HEK293 (cell line): ENCODE measurements around the gene PTGES3L.
A peak's percentile ranks its signal among the peaks of the same experiment; 100 is the strongest.

ENCODE experiments used
- EGR2 ChIP-seq: fragments of 450-650 bp; formaldehyde crosslinking; IDR thresholded peaks from 2 replicates; pipeline ENCODE4 v1.5.1; 2016; ENCODE audit warnings: low read depth, missing biosample characterization, missing genetic modification characterization
- FEZF1 ChIP-seq: fragments of 450-650 bp; formaldehyde crosslinking; IDR thresholded peaks from 2 replicates; pipeline ENCODE4 v1.5.1; 2016; ENCODE audit warnings: missing biosample characterization, missing genetic modification characterization
- IKZF3 ChIP-seq: fragments of 450-650 bp; IDR thresholded peaks from 2 replicates; pipeline ENCODE4 v1.5.0; 2018; ENCODE audit warnings: missing biosample characterization, mild to moderate bottlenecking, missing genetic modification characterization, moderate library complexity
- KLF10 ChIP-seq: fragments of 450-650 bp; IDR thresholded peaks from 2 replicates; pipeline ENCODE4 v1.5.1; 2018; ENCODE audit warnings: missing biosample characterization, mild to moderate bottlenecking, missing genetic modification characterization
- PBX3 ChIP-seq: sonication (generic); formaldehyde crosslinking; IDR thresholded peaks from 2 replicates; pipeline ENCODE4 v1.8.1; 2022; ENCODE audit warnings: mild to moderate bottlenecking, moderate library complexity, missing genetic modification reagents
- PRDM1 ChIP-seq: fragments of 450-650 bp; formaldehyde crosslinking; IDR thresholded peaks from 2 replicates; pipeline ENCODE4; 2016; ENCODE audit warnings: missing biosample characterization, missing genetic modification characterization
- SP2 ChIP-seq: fragments of 450-650 bp; formaldehyde crosslinking; IDR thresholded peaks from 2 replicates; pipeline ENCODE4 v1.5.1; 2016; ENCODE audit warnings: missing biosample characterization, missing genetic modification characterization
- YY1 ChIP-seq: fragments of 450-650 bp; formaldehyde crosslinking; IDR thresholded peaks from 2 replicates; pipeline ENCODE4 v1.5.1; 2018; ENCODE audit warnings: missing biosample characterization, missing genetic modification characterization
- ZBTB17 ChIP-seq: fragments of 450-650 bp; formaldehyde crosslinking; IDR thresholded peaks from 2 replicates; pipeline ENCODE4 v1.5.1; 2016; ENCODE audit warnings: missing biosample characterization, missing genetic modification characterization
- ZBTB48 ChIP-seq: fragments of 450-650 bp; formaldehyde crosslinking; IDR thresholded peaks from 2 replicates; pipeline ENCODE4 v1.5.1; 2016; ENCODE audit warnings: missing biosample characterization, missing genetic modification characterization
- ZEB2 ChIP-seq: fragments of 450-650 bp; formaldehyde crosslinking; IDR thresholded peaks from 2 replicates; pipeline ENCODE4 v1.5.1; 2016; ENCODE audit warnings: missing biosample characterization, missing genetic modification characterization
- ZFHX2 ChIP-seq: fragments of 450-650 bp; formaldehyde crosslinking; conservative IDR thresholded peaks from 2 replicates; pipeline ENCODE4 v1.5.1; 2016; ENCODE audit warnings: missing biosample characterization, missing genetic modification characterization
- ZNF10 ChIP-seq: fragments of 450-650 bp; formaldehyde crosslinking; IDR thresholded peaks from 2 replicates; pipeline ENCODE4 v1.5.1; 2017; ENCODE audit warnings: missing biosample characterization, missing genetic modification characterization
- ZNF112 ChIP-seq: fragments of 450-650 bp; formaldehyde crosslinking; IDR thresholded peaks from 2 replicates; pipeline ENCODE4 v1.5.0; 2017; ENCODE audit warnings: missing biosample characterization, missing genetic modification characterization
- ZNF16 ChIP-seq: fragments of 450-650 bp; formaldehyde crosslinking; IDR thresholded peaks from 2 replicates; pipeline ENCODE4 v1.5.1; 2016; ENCODE audit warnings: low read depth, missing biosample characterization, missing genetic modification characterization
- ZNF184 ChIP-seq: fragments of 450-650 bp; IDR thresholded peaks from 2 replicates; pipeline ENCODE4 v1.5.1; 2018; ENCODE audit warnings: missing biosample characterization, mild to moderate bottlenecking, missing genetic modification characterization
- ZNF19 ChIP-seq: fragments of 450-650 bp; formaldehyde crosslinking; IDR thresholded peaks from 2 replicates; pipeline ENCODE4; 2016; ENCODE audit warnings: missing biosample characterization, missing genetic modification characterization, low read depth
- ZNF311 ChIP-seq: fragments of 450-650 bp; formaldehyde crosslinking; IDR thresholded peaks from 2 replicates; pipeline ENCODE4 v1.5.1; 2017; ENCODE audit warnings: missing biosample characterization, missing genetic modification characterization, borderline replicate concordance
- ZNF37A ChIP-seq: fragments of 450-650 bp; IDR thresholded peaks from 2 replicates; pipeline ENCODE4 v1.5.1; 2018; ENCODE audit warnings: missing biosample characterization, missing genetic modification characterization
- ZNF416 ChIP-seq: fragments of 450-650 bp; formaldehyde crosslinking; IDR thresholded peaks from 2 replicates; pipeline ENCODE4 v1.5.1; 2016; ENCODE audit warnings: missing biosample characterization, missing genetic modification characterization
- ZNF423 ChIP-seq: fragments of 450-650 bp; formaldehyde crosslinking; IDR thresholded peaks from 2 replicates; pipeline ENCODE4 v1.5.1; 2016; ENCODE audit warnings: missing biosample characterization, missing genetic modification characterization
- ZNF426 ChIP-seq: fragments of 450-650 bp; formaldehyde crosslinking; IDR thresholded peaks from 2 replicates; pipeline ENCODE4 v1.5.1; 2017; ENCODE audit warnings: missing biosample characterization, missing genetic modification characterization, mild to moderate bottlenecking, inconsistent platforms, moderate library complexity
- ZNF48 ChIP-seq: fragments of 450-650 bp; formaldehyde crosslinking; IDR thresholded peaks from 2 replicates; pipeline ENCODE4 v1.5.1; 2016; ENCODE audit warnings: missing biosample characterization, missing genetic modification characterization
- ZNF529 ChIP-seq: fragments of 450-650 bp; formaldehyde crosslinking; IDR thresholded peaks from 2 replicates; pipeline ENCODE4 v1.5.1; 2017; ENCODE audit warnings: missing genetic modification characterization, missing biosample characterization; ENCODE audit not compliant: insufficient replicate concordance
- ZNF530 ChIP-seq: fragments of 450-650 bp; formaldehyde crosslinking; IDR thresholded peaks from 2 replicates; pipeline ENCODE4 v1.5.1; 2016; ENCODE audit warnings: low read depth, missing biosample characterization, missing genetic modification characterization
- ZNF555 ChIP-seq: fragments of 450-650 bp; formaldehyde crosslinking; conservative IDR thresholded peaks from 2 replicates; pipeline ENCODE4 v1.5.1; 2017; ENCODE audit warnings: missing biosample characterization, mild to moderate bottlenecking, missing genetic modification characterization, inconsistent platforms
- ZNF560 ChIP-seq: fragments of 450-650 bp; formaldehyde crosslinking; IDR thresholded peaks from 2 replicates; pipeline ENCODE4 v1.5.1; 2017; ENCODE audit warnings: missing biosample characterization, missing genetic modification characterization, borderline replicate concordance
- ZNF571 ChIP-seq: fragments of 450-650 bp; formaldehyde crosslinking; IDR thresholded peaks from 2 replicates; pipeline ENCODE4 v1.5.0; 2017; ENCODE audit warnings: missing biosample characterization, missing genetic modification characterization
- ZNF585B ChIP-seq: fragments of 450-650 bp; formaldehyde crosslinking; IDR thresholded peaks from 2 replicates; pipeline ENCODE4 v1.5.1; 2016; ENCODE audit warnings: missing biosample characterization, missing genetic modification characterization
- ZNF600 ChIP-seq: fragments of 450-650 bp; formaldehyde crosslinking; IDR thresholded peaks from 2 replicates; pipeline ENCODE4 v1.5.1; 2016; ENCODE audit warnings: missing biosample characterization, missing genetic modification characterization
- ZNF791 ChIP-seq: fragments of 450-650 bp; formaldehyde crosslinking; IDR thresholded peaks from 2 replicates; pipeline ENCODE4 v1.5.1; 2016; ENCODE audit warnings: missing biosample characterization, missing genetic modification characterization
- ZNF792 ChIP-seq: fragments of 450-650 bp; formaldehyde crosslinking; IDR thresholded peaks from 2 replicates; pipeline ENCODE4 v1.5.1; 2016; ENCODE audit warnings: missing biosample characterization, missing genetic modification characterization
- ZSCAN18 ChIP-seq: fragments of 450-650 bp; formaldehyde crosslinking; IDR thresholded peaks from 2 replicates; pipeline ENCODE4 v1.5.1; 2016; ENCODE audit warnings: missing biosample characterization, missing genetic modification characterization
- TF ChIP-seq, protein P1 (sequence below): fragments of 450-650 bp; formaldehyde crosslinking; IDR thresholded peaks from 2 replicates; pipeline ENCODE4 v1.5.0; 2017; ENCODE audit warnings: missing biosample characterization, missing genetic modification characterization, borderline replicate concordance
- TF ChIP-seq, protein P2 (sequence below): fragments of 450-650 bp; formaldehyde crosslinking; IDR thresholded peaks from 2 replicates; pipeline ENCODE4 v1.5.1; 2016; ENCODE audit warnings: missing biosample characterization, missing genetic modification characterization

PTGES3L gene

DNA sequence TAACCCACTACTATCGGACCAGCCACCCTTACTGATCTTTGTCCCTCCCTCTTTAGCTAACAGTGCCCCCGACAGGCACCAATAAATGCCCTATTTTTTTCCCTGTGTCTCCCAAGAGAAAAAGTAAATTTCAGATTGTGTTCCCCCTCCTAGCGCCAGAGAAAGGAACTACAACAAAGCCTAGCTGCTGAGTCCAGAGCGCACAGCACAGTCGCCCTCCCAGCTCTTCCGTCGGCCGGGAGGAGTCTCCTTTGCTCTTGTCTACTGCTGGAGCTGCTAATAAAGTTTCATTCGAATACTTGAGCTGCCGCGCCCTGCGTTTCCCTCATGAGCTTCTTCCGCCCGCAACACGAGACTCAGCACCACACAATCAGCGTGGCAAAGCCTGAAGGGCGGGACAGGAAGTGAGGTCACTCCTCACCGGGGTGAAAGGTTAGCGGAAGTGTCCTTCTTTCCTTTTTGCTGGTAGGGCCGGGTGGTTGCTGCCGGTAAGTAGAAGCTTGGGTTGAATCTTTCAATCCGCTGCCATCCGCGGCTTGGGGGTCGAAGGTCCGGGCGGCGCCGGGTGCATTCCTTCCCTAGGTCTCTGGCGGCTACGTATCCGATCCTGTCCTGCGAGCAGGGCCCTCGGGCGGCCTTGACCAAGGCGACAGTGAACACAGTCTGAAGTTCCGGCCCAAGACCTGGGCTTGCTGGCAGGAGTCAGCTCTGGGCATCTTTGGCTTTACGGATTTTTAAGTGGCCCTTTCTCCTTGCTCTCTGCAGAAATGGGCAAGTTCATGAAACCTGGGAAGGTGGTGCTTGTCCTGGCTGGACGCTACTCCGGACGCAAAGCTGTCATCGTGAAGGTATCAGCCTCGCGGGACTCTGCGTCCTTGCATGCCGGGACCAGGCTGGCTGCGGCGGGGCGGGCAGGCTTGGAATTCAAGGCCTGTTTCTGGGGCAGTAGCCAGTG is 18.4 kb upstream of the PTGES3L start, which contains the start of gene RPL27 (continued):
- TF ChIP-seq, protein P1, sequence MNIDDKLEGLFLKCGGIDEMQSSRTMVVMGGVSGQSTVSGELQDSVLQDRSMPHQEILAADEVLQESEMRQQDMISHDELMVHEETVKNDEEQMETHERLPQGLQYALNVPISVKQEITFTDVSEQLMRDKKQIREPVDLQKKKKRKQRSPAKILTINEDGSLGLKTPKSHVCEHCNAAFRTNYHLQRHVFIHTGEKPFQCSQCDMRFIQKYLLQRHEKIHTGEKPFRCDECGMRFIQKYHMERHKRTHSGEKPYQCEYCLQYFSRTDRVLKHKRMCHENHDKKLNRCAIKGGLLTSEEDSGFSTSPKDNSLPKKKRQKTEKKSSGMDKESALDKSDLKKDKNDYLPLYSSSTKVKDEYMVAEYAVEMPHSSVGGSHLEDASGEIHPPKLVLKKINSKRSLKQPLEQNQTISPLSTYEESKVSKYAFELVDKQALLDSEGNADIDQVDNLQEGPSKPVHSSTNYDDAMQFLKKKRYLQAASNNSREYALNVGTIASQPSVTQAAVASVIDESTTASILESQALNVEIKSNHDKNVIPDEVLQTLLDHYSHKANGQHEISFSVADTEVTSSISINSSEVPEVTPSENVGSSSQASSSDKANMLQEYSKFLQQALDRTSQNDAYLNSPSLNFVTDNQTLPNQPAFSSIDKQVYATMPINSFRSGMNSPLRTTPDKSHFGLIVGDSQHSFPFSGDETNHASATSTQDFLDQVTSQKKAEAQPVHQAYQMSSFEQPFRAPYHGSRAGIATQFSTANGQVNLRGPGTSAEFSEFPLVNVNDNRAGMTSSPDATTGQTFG, result no peak; the same call in 1 of the 2 replicates
- TF ChIP-seq ZNF112 (tag by site-specific recombination) (no peak), PBX3 (0 out of 2 replicates have a peak, but pooled peaks have one; percentile 17), ZNF600 (tag by site-specific recombination) (peak; percentile 96), ZNF585B (no peak), EGR2 (tag by site-specific recombination) (no peak), ZFHX2 (tag by site-specific recombination) (0 out of 2 replicates have a peak, but pooled peaks have one; percentile 8), ZNF560 (no peak), FEZF1 (peak; percentile 40), ZNF311 (tag by site-specific recombination) (no peak), ZNF423 (no peak), ZNF48 (no peak), ZNF19 (tag by site-specific recombination) (no peak), ZNF555 (tag by site-specific recombination) (no peak), ZNF16 (no peak), ZNF792 (tag by site-specific recombination) (0 out of 2 replicates have a peak, but pooled peaks have one; percentile 18), ZEB2 (tag by site-specific recombination) (peak; percentile 96), ZNF571 (tag by site-specific recombination) (no peak), ZBTB17 (tag by site-specific recombination) (peak; percentile 99), ZSCAN18 (tag by site-specific recombination) (0 out of 2 replicates have a peak, but pooled peaks have one; percentile 48), ZNF530 (no peak), YY1 (tag by site-specific recombination) (peak; percentile 88), ZNF426 (tag by site-specific recombination) (no peak), SP2 (tag by site-specific recombination) (peak; percentile 94), ZNF37A (tag by site-specific recombination) (no peak), ZNF529 (tag by site-specific recombination) (no peak), ZNF184 (tag by site-specific recombination) (peak; percentile 80), ZNF416 (no peak), ZNF791 (no peak), ZNF10 (tag by site-specific recombination) (peak; percentile 72), KLF10 (tag by site-specific recombination) (peak; percentile 95), ZBTB48 (tag by site-specific recombination) (peak; percentile 38; the same call in 1 of the 2 replicates), PRDM1 (tag by site-specific recombination) (peak; percentile 52; the same call in 1 of the 2 replicates), IKZF3 (tag by site-specific recombination) (peak; percentile 96)
- TF ChIP-seq, protein P2, sequence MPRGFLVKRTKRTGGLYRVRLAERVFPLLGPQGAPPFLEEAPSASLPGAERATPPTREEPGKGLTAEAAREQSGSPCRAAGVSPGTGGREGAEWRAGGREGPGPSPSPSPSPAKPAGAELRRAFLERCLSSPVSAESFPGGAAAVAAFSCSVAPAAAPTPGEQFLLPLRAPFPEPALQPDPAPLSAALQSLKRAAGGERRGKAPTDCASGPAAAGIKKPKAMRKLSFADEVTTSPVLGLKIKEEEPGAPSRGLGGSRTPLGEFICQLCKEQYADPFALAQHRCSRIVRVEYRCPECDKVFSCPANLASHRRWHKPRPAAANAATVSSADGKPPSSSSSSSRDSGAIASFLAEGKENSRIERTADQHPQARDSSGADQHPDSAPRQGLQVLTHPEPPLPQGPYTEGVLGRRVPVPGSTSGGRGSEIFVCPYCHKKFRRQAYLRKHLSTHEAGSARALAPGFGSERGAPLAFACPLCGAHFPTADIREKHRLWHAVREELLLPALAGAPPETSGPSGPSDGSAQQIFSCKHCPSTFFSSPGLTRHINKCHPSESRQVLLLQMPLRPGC, result peak; percentile 98
